Measurements from ENCODE around the gene SAFB2. TPM values are rescaled to one million over a fixed set of nuclear protein-coding genes. Genes with fewer than 3 reads are reported as not detected.

The SAFB2 gene
- total RNA-seq, 1 donor from 2014 or later = 53.3 TPM

DNA sequence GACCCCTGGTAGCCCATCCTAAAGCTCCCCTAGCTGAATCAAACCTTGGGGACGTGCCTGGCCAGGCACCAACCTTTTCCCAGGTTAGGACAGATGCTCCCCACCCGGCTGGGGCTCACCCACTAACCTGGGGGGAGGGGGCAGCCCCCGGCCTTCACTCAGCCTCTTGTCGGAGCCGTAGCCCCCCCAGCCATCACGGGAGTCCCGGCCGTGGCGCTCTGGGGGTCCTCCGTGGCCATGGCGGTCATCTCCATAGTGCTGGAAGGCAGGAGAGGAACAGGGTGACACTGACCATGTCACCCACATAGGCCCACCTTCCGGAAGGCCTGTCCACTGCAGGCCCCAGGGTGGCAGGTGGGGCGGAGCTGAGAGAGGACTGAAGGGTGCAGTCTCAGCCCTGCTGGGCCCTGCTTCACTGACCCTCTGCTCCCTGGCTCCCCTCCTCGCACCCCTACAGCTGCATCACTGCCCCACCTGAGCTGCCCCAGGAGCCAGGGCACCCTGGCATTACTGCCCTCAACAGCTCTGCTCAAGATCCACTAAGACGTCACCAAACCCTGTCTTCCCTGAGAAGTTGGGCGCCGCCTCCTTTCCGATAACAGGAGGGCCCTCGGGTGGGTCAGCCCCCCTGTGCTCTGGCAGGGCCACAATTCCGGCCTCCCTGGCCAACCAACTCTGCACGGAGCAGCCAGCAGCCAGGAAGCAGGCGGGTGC is 32.3 kb downstream of the SAFB2 start:
- H3K27ac ChIP-seq = no peak overlapping the region
- H3K9me3 ChIP-seq (ENCODE audit: low read depth) = no peaks in the 10 kb centered on the region
- no peak overlapping the region for H2AFZ ChIP-seq (replicated peaks)
- H3K79me2 ChIP-seq (ENCODE audit: low read depth) = no peaks in the 10 kb centered on the region
- peaks cover 28% of the 10 kb centered on the region for H3K4me1 Mint-ChIP-seq
- H3K36me3 Mint-ChIP-seq = peaks cover 32% of the 10 kb centered on the region
- H3K27me3 Mint-ChIP-seq (ENCODE audit: insufficient read depth, low read depth) = no peaks in the 10 kb centered on the region
- H3K4me3 ChIP-seq = no peak overlapping the region
- H3K9me3 Mint-ChIP-seq = no peaks in the 10 kb centered on the region
- H3K4me2 ChIP-seq = no peak overlapping the region
- H3K9ac ChIP-seq = no peak overlapping the region
- peaks cover 15% of the 10 kb centered on the region for H3F3A ChIP-seq (ENCODE audit: low read depth)
- peaks cover 15% of the 10 kb centered on the region for H3K4me1 ChIP-seq
- H4K20me1 ChIP-seq (ENCODE audit: low read depth) = peaks cover 13% of the 10 kb centered on the region
- H3K27ac Mint-ChIP-seq = no peak overlapping the region
- no peak overlapping the region for H3K4me3 Mint-ChIP-seq
- no peak for DNase-seq (ENCODE audit: low spot score)
- H3K36me3 ChIP-seq = no peaks in the 10 kb centered on the region
- TF ChIP-seq, protein P1, sequence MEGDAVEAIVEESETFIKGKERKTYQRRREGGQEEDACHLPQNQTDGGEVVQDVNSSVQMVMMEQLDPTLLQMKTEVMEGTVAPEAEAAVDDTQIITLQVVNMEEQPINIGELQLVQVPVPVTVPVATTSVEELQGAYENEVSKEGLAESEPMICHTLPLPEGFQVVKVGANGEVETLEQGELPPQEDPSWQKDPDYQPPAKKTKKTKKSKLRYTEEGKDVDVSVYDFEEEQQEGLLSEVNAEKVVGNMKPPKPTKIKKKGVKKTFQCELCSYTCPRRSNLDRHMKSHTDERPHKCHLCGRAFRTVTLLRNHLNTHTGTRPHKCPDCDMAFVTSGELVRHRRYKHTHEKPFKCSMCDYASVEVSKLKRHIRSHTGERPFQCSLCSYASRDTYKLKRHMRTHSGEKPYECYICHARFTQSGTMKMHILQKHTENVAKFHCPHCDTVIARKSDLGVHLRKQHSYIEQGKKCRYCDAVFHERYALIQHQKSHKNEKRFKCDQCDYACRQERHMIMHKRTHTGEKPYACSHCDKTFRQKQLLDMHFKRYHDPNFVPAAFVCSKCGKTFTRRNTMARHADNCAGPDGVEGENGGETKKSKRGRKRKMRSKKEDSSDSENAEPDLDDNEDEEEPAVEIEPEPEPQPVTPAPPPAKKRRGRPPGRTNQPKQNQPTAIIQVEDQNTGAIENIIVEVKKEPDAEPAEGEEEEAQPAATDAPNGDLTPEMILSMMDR (IDR thresholded peaks at IDR 0.05) = no peak
- TF ChIP-seq EZH2phosphoT487 (IDR thresholded peaks at IDR 0.05) (no peak), EZH2 (IDR thresholded peaks at IDR 0.05) (no peak)
- no peaks in the 10 kb centered on the region for H3K27me3 ChIP-seq

DNA sequence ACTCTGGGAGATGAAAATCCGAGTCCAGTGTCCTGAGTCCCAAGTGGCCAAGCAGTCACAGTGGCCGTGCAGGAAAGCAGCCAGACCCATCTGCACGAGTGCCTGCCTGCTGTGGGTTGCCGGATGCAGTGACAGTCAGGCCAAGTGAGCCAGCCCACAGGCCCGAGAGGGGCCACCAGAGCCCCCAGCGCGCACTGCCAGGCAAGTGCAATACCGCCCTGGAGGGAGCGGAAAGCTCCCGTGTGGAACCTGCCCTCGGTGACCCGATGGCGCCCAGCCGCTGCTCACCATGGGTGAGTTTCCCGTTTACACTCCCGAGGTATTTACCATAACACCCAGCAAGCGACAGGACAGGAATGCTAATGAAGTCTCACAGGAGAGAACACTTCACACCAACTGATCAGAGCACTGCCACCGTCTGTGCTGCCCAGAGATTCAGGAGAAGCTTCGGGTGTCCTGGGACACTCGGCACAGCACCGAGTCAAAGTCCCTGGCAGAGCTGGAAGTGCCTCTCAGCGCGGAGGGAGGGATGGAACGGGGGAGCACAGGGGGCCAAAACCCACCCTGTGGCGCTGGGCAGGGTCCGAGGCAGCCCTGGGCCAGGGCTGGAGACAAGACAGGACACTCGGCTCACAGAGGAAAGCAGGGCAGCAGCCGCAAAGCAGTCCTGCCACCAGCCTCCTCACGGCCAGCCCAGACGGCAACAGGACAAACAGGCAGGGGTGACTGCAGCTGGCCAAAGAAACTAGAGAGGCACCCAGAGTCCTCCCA is 33.5 kb downstream of the SAFB2 start:
- Histone ChIP-seq H3K4me2 (no peak overlapping the region), H3K9me3 (ENCODE audit: low read depth) (no peaks in the 10 kb centered on the region), H3K79me2 (ENCODE audit: low read depth) (no peaks in the 10 kb centered on the region), H3K36me3 (no peaks in the 10 kb centered on the region), H3K27me3 (no peaks in the 10 kb centered on the region), H4K20me1 (ENCODE audit: low read depth) (peaks cover 13% of the 10 kb centered on the region), H3K4me1 (peaks cover 18% of the 10 kb centered on the region), H3F3A (ENCODE audit: low read depth) (peaks cover 19% of the 10 kb centered on the region), H3K4me3 (no peak overlapping the region), H3K27ac (no peak overlapping the region), H2AFZ (replicated peaks) (no peak overlapping the region), H3K9ac (no peak overlapping the region)
- TF ChIP-seq EZH2phosphoT487 (IDR thresholded peaks at IDR 0.05) (no peak), EZH2 (IDR thresholded peaks at IDR 0.05) (no peak)
- TF ChIP-seq, protein P1 (IDR thresholded peaks at IDR 0.05) = no peak
- Mint-ChIP-seq H3K4me3 (no peak overlapping the region), H3K9me3 (no peaks in the 10 kb centered on the region), H3K4me1 (peaks cover 39% of the 10 kb centered on the region), H3K27me3 (ENCODE audit: insufficient read depth, low read depth) (no peaks in the 10 kb centered on the region), H3K36me3 (peaks cover 27% of the 10 kb centered on the region), H3K27ac (peak overlapping the region; percentile 60)
- DNase-seq (ENCODE audit: low spot score) = no peak

DNA sequence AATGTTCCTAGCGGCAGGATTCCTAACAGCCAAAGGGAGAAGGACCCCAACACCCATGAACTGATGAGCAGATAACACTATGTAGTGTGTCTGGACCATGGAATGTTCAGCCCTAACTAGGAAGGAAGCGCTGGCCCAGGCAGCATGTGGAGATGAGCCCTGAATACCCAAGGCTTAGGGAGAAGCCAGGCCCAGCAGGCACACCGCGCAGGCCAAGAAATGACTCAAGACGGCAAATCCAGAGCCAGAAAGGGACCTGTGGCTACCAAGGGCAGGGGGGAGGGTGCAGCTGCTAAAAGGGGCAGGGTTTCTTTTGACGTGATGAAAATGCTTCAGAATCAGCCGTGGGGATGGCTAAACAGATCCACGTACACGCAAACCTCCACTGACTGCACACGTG is 34.1 kb downstream of the SAFB2 start:
- H3K9me3 Mint-ChIP-seq = no peaks in the 10 kb centered on the region
- Histone ChIP-seq H3K27me3 (no peaks in the 10 kb centered on the region), H3K4me3 (no peak overlapping the region), H3K4me1 (peaks cover 18% of the 10 kb centered on the region), H3K9me3 (ENCODE audit: low read depth) (no peaks in the 10 kb centered on the region), H3K27ac (no peak overlapping the region), H3K9ac (no peak overlapping the region), H3F3A (ENCODE audit: low read depth) (peaks cover 19% of the 10 kb centered on the region), H3K36me3 (no peaks in the 10 kb centered on the region), H4K20me1 (ENCODE audit: low read depth) (peaks cover 13% of the 10 kb centered on the region), H3K4me2 (no peak overlapping the region), H2AFZ (replicated peaks) (no peak overlapping the region), H3K79me2 (ENCODE audit: low read depth) (no peaks in the 10 kb centered on the region)
- H3K36me3 Mint-ChIP-seq = peaks cover 26% of the 10 kb centered on the region
- no peak overlapping the region for H3K4me3 Mint-ChIP-seq
- TF ChIP-seq EZH2 (IDR thresholded peaks at IDR 0.05) (no peak), EZH2phosphoT487 (IDR thresholded peaks at IDR 0.05) (no peak)
- TF ChIP-seq, protein P1 (IDR thresholded peaks at IDR 0.05) = no peak
- DNase-seq (ENCODE audit: low spot score) = no peak
- peaks cover 38% of the 10 kb centered on the region for H3K4me1 Mint-ChIP-seq
- H3K27ac Mint-ChIP-seq = peak overlapping the region; percentile 25
- no peaks in the 10 kb centered on the region for H3K27me3 Mint-ChIP-seq (ENCODE audit: insufficient read depth, low read depth)
